ENCODE measurements around the gene VPS26B.
"Not testable (repeated sequence)": the region's sequence is repeated elsewhere in the genome, so short reads cannot be mapped to it uniquely, and the experiment has no call there.

Gene VPS26B

GRCh38 chr11:134231958-134232659 lies 7.6 kb downstream of the VPS26B start:
- no peak for DNase-seq (ENCODE audit: low read depth)

GRCh38 chr11:134233729-134234179 lies 9.3 kb downstream of the VPS26B start:
- no peak for DNase-seq (ENCODE audit: low read depth)

GRCh38 chr11:134235399-134235798 lies 10.9 kb downstream of the VPS26B start:
- DNase-seq (ENCODE audit: low read depth): no peak

GRCh38 chr11:134236834-134237556 lies 12.5 kb downstream of the VPS26B start:
- DNase-seq (ENCODE audit: low read depth): no peak

- no peak for DNase-seq (ENCODE audit: low read depth)
These were observed 13.1 kb downstream of the VPS26B start for GRCh38 chr11:134237557-134237922.

- DNase-seq (ENCODE audit: low read depth): no peak
These were observed 14.5 kb downstream of the VPS26B start for GRCh38 chr11:134238956-134239355.

GRCh38 chr11:134240592-134240991 lies 16.1 kb downstream of the VPS26B start:
- DNase-seq (ENCODE audit: low read depth): no peak

- DNase-seq (ENCODE audit: low read depth): no peak
These were observed 17.9 kb downstream of the VPS26B start for GRCh38 chr11:134242376-134242775.

- DNase-seq (ENCODE audit: low read depth): no peak
These were observed 19.4 kb downstream of the VPS26B start for GRCh38 chr11:134243913-134244312.

- no peak for DNase-seq (ENCODE audit: low read depth)
These were observed 20.1 kb downstream of the VPS26B start for GRCh38 chr11:134244593-134244992.

- no peak for DNase-seq (ENCODE audit: low read depth)
These were observed 21.0 kb downstream of the VPS26B start for GRCh38 chr11:134245434-134245833.

- DNase-seq (ENCODE audit: low read depth): no peak
These were observed 21.6 kb downstream of the VPS26B start for GRCh38 chr11:134246100-134246499.

GRCh38 chr11:134246678-134247077 lies 22.2 kb downstream of the VPS26B start:
- no peak for DNase-seq (ENCODE audit: low read depth)

- no peak for DNase-seq (ENCODE audit: low read depth)
These were observed 24.5 kb downstream of the VPS26B start for GRCh38 chr11:134248910-134249480.

- DNase-seq (ENCODE audit: low read depth): no peak
These were observed 25.8 kb downstream of the VPS26B start for GRCh38 chr11:134250246-134250645.

GRCh38 chr11:134250675-134251074 lies 26.2 kb downstream of the VPS26B start:
- no peak for DNase-seq (ENCODE audit: low read depth)

GRCh38 chr11:134252346-134253187 lies 28.1 kb downstream of the VPS26B start:
- no peak for DNase-seq (ENCODE audit: low read depth)

- DNase-seq (ENCODE audit: low read depth): peak; percentile 99
These were observed 28.9 kb downstream of the VPS26B start, which contains the start of the genes ACAD8 and THYN1 for GRCh38 chr11:134253188-134253993. Gene ACAD8 (plus strand): TSS chr11:134253568. CDS start chr11:134253601, 33 bp downstream. Gene THYN1 (minus strand): TSS chr11:134253352. CDS start chr11:134252882, 470 bp downstream.

GRCh38 chr11:134254433-134255183 lies 30.1 kb downstream of the VPS26B start:
- DNase-seq (ENCODE audit: low read depth): no peak

- DNase-seq (ENCODE audit: low read depth): not testable (repeated sequence)
These were observed 30.7 kb downstream of the VPS26B start for GRCh38 chr11:134255184-134255561.
